ENCODE results near the gene TMEM51.
A peak's percentile ranks its signal among the peaks of the same experiment; 100 is the strongest.

The TMEM51 gene

DNA sequence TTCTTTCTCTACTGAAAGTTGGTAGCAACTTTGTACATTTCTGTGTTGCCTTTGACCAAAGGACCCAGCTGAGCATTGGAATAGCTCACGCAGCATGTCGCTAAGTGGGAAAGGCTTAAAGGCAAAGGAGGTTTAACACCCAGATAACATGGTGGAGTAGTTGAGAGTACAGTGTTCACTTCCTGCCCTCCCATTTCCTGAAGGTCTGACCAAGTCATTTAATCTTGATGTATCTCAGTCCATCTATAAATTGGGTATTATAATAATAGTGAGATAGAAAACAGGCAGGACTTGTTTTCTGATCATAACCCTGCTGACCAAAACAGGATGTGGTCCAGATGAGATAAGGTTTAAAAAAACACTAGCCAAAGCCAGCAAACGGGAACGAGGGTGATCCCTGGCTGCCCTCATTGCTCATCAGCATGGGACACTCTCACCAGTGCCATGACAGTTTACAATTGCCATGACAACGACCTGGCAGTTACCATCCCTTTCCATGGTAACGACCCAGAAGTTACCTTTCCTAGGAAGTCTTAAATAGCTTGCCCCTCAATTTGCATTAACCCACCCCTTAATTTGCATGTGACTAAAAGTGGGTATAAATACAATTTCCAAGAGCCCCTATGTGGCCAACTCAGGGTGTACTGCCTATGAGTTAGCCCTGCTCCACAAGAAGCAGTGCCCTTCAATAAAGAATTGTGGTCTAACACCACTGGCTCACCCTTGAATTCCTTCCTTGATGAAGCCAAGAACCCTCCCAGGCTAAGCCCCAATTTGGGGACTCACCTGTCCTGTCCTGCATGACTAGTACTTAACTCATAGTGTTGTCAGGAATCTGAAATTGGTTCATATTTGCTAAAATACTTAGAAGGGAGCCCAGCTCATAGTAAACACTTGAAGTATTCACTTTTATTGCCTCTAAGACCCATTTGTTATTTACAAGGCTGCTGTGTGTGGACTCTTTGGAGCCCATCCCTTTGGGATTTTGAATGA, 65.0 kb downstream of the TMEM51 start:
- peak; percentile 21 for DNase-seq (ENCODE audit: low spot score)

DNA sequence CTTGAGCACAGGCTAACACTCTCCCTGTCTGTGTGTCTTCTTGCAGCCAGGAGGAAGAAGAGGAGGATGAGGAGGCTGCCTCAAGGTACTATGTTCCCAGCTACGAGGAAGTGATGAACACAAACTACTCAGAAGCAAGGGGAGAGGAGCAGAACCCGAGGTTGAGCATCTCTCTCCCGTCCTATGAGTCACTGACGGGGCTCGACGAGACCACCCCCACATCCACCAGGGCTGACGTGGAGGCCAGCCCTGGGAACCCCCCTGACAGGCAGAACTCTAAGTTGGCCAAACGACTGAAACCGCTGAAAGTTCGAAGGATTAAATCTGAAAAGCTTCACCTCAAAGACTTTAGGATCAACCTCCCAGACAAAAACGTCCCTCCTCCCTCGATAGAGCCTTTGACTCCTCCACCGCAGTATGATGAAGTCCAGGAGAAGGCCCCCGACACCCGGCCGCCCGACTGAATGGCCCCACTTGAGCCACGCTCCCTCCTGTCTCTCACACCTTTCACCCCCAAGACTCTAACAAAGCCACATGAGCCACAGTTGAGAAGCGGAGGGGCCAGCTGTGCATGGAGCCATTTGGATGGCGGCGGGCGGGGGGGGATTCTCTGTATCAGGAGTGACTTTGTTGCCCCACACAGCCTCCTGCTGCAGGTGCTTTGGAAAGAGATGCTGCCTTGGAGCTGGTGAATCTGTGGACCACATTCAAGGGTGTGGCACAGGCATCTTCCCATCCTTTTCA, 65.9 kb downstream of the TMEM51 start:
- no peak for DNase-seq (ENCODE audit: low spot score)

DNA sequence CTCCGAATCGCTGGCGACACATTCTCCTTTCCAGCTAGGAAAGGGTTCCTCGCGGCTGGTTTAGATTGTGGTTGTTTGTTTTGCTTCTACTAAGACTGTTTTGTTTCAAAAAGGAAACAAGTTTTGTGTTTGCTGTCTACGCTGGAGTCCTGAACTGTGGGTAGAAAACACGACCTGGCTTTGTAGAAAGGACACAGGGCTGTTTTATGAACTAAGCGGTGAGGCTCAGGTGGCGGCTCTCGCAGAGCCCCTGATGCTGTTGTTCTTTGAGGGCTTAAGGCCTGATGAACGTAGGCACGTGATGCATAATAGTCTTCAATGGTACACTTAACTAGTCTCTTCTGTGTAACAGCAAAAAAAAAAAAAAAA, 66.5 kb downstream of the TMEM51 start:
- no peak for DNase-seq (ENCODE audit: low spot score)

DNA sequence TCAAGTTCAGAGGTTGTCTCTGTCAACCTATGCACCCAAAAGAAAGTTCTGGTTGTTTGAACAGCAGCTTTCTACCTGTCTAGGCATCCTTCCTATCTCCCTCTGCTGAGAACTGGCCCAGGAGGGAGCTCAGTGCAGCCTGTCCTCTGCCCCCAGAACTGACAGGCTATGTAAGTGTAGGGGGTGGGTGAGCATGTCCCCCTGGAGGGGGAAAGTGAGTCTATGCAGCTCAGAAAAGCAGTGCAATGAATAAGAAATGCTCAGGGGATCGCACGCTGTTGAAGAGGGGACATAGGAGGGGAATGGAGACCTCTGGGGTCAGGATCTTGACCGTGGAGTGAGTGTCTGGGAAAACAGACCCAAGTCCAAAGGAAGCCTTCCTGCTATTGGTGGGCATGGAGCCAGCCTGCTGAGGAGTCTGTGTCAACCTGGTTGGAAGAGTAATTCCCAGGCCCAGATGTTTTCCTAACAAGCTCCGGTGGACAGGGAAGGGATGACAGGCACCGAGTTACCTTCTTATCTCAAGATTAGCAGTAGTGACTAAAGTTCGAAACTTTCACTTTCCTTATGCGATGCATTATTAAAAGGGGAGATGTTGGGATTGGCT, 67.4 kb downstream of the TMEM51 start:
- DNase-seq (ENCODE audit: low spot score), result no peak

DNA sequence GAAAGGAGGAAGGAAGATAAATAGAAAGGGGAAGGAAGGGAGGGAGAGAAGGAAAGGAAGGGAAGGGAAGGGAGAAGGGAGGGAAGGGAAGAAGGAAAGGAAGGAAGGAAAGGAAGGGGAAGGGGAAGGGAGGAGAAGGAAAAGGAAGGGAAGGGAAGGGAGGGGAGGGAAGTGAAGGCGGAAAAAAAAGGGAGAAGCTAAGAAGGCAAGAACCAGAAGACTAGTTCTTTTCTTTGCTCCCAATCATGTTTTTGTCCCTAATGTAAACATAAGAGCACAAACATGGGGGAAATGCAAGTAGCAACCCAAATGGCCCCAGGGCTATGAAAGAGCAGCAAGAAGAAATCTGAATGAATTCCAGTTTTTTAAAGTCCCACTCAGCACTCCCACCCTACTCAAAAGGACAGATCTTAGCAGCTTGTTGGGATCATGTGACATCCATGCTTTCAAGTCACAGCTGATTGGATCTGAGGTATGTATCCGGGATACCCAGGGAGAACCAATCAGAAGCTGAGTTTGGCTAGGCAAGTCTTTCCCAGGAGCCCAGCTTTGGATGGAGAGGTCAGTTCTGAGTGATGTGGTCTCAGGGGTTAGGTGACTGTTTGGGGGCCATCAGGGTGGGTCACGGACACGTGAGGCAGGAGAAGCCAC, 69.2 kb downstream of the TMEM51 start:
- no peak for DNase-seq (ENCODE audit: low spot score)

DNA sequence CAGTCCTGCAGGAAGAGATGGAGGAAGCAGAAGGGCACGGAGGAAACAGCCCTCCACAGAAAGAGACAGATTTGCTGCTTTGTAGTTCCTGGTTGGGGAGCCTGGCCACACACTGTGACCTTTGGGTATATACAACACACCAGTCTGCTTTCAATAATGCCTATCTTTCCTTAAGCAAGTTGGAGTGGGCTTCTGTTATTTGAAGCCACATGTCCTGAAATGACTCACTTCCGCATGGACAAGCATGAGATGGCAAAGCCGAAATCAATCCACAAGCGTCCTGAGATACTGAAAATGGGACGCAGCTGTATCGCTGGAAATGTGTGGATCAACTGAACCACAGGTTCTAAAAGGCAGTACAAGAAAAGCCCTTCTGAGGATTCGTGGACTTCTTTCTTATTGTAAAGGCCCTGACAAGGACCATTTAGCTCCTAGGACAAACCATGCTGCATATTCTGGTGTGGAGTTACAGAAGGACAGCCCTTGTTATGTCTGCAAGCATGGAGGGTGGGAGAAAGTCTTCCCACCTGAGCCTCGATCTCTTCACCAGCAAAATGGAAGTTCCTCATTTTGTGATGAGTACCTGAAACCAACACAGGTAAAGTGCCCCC, 70.8 kb downstream of the TMEM51 start:
- DNase-seq (ENCODE audit: low spot score), result no peak

DNA sequence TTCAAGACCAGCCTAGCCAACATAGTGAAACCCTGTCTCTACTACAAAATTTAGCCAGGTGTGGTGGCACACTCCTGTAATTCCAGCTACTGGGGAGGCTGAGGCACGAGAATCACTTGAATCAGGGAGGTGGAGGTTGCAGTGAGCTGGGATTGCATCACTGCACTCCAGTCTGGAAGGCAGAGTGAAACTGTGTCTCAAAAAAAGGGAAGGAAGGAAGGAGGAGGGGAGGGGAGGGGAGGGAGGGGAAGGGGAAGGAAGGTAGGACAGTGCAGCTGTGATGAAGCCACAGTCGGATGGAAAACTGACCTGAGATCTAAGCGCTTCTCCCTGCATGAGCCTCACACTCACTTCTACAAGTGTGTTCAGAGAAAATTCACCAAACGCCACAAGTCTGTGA, 71.4 kb downstream of the TMEM51 start:
- DNase-seq (ENCODE audit: low spot score), result no peak

DNA sequence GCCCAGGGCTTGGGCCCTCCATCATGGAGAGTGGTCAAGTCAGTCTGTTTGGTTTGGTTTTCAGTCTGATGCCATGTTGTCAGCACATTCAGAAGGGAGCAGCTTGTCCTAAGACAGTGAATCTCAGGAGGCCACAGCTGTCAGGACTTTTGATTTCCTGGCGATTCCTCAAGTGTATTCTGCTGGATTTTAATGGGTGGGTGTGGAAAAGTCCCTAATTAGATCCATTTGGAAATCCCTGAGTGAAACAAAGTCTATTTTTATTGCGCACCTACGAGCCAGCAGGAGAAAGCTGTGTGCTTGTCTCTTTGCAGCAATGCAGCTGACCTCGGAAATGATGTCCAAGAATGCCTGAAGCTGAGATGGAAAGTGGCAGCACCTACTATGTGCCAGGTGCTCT, 71.9 kb downstream of the TMEM51 start:
- no peak for DNase-seq (ENCODE audit: low spot score)

DNA sequence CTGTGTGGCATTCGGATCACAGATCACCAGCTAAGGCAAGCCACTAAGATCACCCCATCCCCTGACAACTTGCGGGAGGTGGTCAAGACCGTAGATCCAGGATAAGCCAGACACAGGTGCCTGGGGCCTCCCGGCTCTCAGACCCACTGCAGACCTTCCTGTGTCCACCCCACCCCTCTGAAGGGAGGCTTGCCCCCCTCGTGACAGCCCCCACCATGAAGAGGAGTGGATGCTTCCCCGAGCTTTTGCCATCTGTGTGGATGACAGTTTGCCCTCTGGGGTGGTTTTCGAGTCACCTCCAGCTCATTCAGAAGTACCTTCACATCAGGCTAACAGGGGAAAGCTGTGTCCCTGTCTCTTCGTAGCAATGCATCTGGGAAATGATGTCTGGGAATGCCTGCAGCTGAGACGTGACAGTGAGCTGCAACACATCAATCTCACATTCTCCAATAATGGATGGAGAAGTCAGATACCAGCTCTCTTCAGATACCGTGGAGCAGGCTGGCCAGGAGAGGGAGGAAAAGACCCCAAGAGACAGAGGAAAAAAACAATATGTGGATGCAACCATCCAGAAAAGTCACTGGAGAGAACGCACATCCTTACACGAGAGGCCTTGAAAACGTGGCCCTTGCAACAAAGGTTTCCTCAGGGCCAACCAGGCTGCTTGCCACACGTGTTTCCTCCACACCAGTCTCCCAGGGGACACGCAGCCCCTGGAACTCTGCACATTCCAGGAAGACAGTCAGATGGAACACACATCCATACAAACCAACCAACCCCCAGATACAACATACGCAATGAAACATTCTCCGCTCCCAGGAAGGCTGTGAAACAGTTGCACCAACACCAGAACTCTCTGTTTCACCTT, 73.1 kb downstream of the TMEM51 start:
- DNase-seq (ENCODE audit: low spot score), result no peak

DNA sequence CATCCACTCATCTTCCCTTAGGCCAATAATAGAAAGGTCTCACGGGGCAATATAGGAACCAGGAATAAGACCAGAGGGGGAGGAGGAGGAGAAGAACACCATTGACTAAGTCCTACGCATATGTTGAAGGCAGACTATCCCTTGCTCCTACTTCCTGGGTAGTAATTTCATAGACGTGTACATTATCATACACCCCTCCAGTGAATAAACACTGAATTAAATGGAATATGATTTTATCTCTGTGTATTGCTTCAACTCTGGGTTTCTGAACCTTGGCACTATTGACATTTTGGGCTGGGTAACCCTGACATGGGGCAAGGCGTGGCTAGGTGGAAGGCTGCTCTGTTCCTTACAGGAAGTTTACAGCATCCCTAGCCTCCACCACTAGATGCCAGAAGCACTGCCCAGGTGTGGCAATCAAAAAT, 76.2 kb downstream of the TMEM51 start:
- DNase-seq (ENCODE audit: low spot score), result no peak

DNA sequence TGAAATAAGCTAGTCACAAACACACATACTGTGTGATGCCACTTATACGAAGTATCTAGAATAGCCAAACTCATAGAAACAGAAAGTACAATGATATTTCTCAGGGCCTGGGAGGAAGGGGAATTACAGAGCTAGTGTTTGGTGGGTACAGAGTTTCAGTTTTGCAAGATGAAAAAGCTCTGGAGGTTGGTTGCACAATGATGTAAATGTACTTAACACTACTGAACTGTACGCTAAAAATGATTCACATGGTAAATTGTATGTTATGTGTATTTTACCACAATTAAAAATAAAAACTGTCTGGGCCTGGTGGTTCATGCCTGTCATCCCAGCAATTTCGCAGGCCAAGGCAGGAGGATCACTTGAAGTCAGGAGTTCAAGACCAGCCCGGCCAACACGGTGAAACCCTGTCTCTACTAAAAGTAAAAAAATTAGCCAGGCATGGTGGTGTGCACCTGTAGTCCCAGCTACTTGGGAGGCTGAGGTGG, 78.2 kb downstream of the TMEM51 start:
- DNase-seq (ENCODE audit: low spot score), result no peak

DNA sequence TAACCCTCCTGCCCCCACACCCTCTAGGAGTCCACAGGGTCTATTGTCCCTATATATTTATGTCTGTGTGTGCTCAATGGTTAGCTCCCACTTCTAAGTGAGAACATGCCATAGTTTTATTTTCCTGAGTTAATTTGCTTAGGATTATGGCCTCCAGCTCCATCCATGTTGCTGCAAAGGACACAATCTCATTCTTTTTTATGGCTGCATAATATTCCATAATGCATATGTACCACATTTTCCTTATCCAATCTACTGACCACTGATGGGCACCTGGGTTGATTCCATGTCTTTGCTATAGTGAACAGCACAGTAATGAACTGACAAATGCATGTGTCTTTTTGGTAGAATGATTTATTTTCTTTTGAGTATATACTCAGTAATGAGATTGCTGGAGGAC, 80.1 kb downstream of the TMEM51 start:
- DNase-seq (ENCODE audit: low spot score), result no peak

DNA sequence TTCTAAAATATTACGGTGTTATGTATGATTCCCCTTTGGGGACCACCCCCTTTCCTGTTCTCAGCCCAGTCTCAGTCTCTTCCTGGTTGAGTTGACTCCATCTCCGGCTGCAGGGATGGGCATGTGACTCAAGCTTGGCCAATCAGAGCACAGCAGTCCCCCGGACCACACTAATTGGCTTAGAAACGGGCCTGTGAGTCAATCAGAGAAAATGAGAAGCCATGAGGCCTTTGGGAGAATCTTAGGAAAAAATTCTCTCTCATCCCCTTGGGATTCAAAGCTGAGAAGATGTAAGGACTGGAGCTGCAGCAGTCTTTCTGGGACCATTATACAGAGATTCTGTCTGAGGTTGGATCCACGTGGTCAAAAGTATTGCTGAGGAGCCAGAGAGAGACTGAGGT, 82.8 kb downstream of the TMEM51 start:
- peak; percentile 63 for DNase-seq (ENCODE audit: low spot score)

DNA sequence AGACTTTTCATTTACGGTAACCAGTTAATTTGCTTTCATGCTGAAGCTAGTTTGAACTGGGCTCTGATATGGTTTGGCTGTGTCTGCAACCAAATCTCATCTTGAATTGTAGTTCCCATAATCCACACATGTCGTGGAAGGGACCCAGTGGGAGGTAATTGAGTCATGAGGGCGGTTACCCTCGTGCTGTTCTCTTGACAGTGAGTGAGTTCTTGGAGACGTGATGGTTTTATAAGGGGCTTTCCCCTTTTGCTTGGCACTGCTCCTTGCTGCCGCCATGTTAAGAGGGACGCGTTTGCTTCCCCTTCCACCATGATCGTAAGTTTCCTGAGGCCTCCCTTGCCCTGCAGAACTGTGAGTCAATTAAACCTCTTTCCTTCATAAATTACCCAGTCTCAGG, 83.2 kb downstream of the TMEM51 start:
- no peak for DNase-seq (ENCODE audit: low spot score)

DNA sequence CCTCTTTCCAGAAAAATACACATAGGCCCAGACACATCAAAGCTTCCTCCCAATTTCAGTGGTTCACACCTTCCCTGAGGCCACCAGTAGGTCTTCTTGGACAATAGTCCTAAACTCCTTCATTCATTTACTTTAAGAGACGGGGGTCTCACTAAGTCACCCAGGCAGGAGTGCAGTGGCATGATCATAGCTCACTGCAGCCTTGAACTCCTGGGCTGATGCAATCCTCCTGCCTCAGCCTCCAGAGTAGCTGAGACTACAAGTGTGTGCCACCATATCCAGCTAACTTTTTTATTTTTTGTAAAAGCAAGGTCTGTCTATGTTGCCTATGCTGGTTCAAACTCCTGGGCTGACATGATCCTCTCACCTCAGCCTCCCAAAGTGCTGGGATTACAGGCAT, 85.2 kb downstream of the TMEM51 start:
- no peak for DNase-seq (ENCODE audit: low spot score)

DNA sequence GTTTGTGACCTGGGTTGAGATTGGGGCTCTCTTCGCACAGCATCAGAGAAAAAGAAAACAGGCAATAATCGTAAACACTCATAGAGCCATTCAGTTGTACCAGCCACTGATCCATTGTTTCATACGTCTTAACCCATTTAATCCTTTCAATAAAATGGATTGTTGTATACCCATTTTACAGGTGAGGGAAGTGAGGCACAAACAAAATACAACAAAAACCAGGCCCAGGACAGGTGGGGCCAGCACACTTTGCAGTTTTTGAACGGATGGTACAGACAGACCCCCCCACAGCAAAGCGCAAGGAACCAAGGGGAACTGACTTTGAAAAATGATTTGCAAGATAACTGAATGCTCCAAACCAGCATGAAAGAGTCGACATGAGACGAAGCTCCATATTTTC, 89.2 kb downstream of the TMEM51 start:
- DNase-seq (ENCODE audit: low spot score), result no peak

DNA sequence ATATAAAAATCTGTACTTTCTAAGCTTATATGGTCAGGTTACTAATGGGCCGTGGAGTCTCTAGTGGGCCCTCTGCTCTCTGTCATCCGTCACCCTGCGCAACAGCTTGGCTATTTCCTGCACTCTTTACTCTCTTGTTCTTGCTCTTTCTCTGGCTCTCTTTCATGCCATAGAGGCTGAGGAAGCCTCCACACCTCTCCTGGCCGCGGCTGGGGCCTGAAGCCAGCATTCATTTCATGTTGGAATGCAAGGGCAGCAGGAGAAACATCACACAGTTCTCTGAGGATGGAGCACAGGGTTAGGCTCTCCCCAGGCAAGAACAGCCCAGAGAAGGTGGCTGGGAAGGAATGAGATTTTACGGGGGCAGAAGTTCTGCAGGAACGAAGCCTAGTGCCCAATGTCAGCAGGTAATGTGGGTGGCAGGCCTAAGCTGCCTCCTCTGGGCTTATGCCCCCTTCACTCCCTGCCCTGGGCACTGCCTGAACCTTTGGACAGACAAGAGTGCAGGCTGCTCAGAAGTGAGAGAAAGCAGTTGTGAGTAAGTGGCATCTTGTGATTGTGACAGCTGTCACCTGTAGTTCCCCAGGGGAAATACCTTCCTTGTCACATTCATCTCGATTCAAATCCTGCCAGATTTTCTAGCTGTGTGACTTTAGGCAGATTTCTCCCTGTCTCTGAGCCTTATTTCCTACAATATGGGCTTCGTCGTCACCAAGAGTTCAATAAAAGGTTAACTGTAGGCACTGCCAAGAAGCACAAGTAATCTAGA, 89.9 kb downstream of the TMEM51 start:
- no peak for DNase-seq (ENCODE audit: low spot score)

DNA sequence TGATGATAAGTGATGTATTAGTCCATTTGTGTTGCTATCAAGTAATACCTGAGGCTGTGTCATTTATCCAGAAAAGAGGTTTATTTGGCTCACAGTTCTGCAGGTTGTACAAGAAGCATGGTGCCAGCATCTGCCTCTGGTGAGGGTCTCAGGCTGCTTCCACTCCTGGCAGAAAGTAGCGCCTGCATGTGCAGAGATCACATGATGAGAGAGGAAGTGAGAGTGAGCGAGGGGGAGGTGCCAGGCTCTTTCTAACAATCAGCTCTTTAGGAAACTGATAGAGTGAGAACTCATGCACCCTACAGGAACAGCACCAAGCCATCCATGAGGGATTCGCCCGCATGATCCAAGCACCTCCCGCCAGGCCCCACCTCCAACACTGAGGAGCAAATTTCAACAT, 91.3 kb downstream of the TMEM51 start:
- no peak for DNase-seq (ENCODE audit: low spot score)

DNA sequence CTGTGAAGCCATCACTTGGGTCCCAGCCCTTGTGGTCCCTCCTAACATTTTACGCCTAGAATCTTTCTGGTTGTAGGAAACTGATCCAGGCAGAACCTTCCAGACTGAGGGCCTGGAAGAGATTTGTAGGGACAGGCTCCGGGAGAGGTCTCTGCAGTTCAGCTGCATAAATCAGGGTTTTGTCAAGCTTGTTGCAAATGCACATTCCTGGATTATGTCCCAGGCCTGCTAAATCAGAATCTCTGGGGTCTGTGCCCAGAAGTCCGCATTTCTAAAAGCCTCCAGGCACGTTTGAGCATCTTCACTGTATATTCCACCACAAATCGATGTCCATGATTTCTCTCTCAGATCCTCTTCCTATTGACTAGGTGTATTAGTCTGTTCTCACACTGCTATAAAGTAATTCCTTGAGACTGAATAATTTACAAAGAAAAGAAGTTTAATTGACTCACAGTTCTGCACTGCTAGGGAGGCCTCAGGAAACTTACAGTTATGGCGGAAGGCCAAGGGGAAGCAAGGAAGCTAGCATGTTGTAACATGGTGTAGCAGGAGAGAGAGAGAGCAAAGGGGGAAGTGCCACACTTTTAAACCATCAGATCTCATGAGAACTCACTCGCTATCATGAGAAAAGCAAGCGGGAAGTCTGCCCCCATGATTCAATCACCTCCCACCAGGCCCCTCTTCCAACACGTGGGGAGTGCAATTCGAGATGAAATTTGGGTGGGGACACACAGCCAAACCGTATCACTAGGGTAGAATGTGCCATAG, 92.2 kb downstream of the TMEM51 start:
- DNase-seq (ENCODE audit: low spot score), result no peak

Measured in RKO (cell line).